Fibroblast of the aortic adventitia (primary cell): ENCODE measurements around the gene CRYGS. TPM values are rescaled to one million over a fixed set of nuclear protein-coding genes. Genes with fewer than 3 reads are reported as not detected.

Experiments used
- DNase-seq: peaks from one replicate; pipeline ENCODE4 v3.0.0-alpha.2; 2010; ENCODE audit warnings: low read depth
- H3K4me3 ChIP-seq: 2 replicates; pipeline ENCODE4 v1.5.1; 2011; ENCODE audit warnings: low read depth, mild to moderate bottlenecking, control low read depth, low read length, moderate library complexity
- CTCF ChIP-seq: IDR thresholded peaks from 2 replicates; pipeline ENCODE4 v1.5.1; 2011; ENCODE audit warnings: mild to moderate bottlenecking, low read length, control low read depth, inconsistent platforms; ENCODE audit not compliant: insufficient read depth
- total RNA-seq: library from RNA; depleted of rRNA; stranded (reverse); fragments of >200 nt; gene quantifications from 2 replicates; pipeline ENCODE4 v1.2.3, GENCODE V29; 2012; ENCODE audit warnings: low replicate concordance

Gene CRYGS
- total RNA-seq, 1 donor = 1.3 TPM

- no peak overlapping the region for H3K4me3 ChIP-seq
- TF ChIP-seq CTCF = no peak
- no peak for DNase-seq
Observed at GRCh38 chr3:186564586-186564985, 20.4 kb upstream of the CRYGS start.

DNA sequence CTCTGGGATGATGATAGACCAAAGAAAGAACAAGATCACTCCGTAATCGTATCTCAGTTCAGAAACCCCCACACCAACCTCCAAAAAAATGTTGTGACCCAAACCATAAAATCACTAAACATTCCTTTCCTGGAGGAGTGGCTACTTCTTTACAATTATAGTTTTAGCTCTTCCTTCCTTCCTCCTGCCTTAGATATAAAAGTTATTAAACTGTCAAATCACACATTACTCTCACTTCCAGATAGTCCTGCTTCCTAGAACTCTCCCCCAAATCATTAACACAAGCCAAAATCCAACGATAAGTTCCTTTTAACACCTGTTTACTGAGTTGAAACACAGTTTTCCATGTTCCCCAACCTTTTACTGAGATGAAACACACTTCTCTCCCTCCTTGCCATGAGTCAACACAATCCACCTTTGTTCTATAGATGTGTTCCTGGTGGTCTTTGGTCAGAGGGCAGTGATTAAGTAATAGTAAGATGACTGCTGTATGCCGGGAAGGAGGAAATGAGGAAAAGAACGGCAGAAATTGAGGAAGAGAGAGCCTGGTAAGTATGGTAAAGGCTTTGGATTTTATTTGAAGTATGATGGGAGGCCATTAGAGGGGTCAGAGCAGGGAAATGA is 8.3 kb upstream of the CRYGS start:
- no peak overlapping the region for H3K4me3 ChIP-seq
- no peak for TF ChIP-seq CTCF
- DNase-seq = no peak

DNA sequence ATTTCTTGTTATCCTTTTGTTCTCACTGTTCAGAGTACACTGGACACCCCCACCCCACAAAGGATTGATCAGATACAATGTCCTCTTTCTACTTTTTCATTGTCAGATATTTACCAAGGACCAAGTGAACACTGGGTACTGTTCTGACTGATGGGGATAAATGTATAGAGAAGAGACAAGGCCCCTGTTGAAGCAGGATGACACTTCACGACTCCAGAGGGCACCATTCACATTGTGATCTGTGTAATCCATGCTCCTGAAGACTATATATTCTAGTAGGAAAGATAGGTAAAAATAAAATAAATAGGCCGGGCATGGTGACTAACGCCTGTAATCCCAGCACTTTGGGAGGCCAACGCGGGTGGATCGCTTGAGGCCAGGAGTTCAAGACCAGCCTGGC is 7.2 kb upstream of the CRYGS start:
- TF ChIP-seq CTCF = no peak

GRCh38 chr3:186549497-186549896 is 5.3 kb upstream of the CRYGS start:
- H3K4me3 ChIP-seq = no peak overlapping the region
- no peak for DNase-seq
- no peak for TF ChIP-seq CTCF

More for the DNA sequence above, 7.2 kb upstream of the CRYGS start:
- no peak overlapping the region for H3K4me3 ChIP-seq
- DNase-seq = no peak

GRCh38 chr3:186540835-186541226 is 3.3 kb downstream of the CRYGS start:
- no peak overlapping the region for H3K4me3 ChIP-seq
- TF ChIP-seq CTCF = no peak
- no peak for DNase-seq

GRCh38 chr3:186540221-186540834 is 3.9 kb downstream of the CRYGS start:
- no peak overlapping the region for H3K4me3 ChIP-seq
- DNase-seq = peak; percentile 80
- peak; percentile 62 for TF ChIP-seq CTCF
